Muscle of leg (tissue), 11 donors: ENCODE measurements around the gene HES4. TPM values are rescaled to one million over a fixed set of nuclear protein-coding genes. Genes with fewer than 3 reads are reported as not detected.

ENCODE experiments used
- DNase-seq: peaks from one replicate; pipeline ENCODE4 v3.0.0; 2013
- H3K27ac ChIP-seq: one replicate; pipeline ENCODE4 v1.5.1; 2013; ENCODE audit warnings: mild to moderate bottlenecking, low read length, control low read depth
- H3K27me3 ChIP-seq: one replicate; pipeline ENCODE4 v1.6.1; 2013; ENCODE audit warnings: low read length; ENCODE audit not compliant: control insufficient read depth, insufficient read depth
- H3K36me3 ChIP-seq: one replicate; pipeline ENCODE4 v1.6.1; 2013; ENCODE audit warnings: low read length; ENCODE audit not compliant: control insufficient read depth, insufficient read depth
- H3K4me1 ChIP-seq: one replicate; pipeline ENCODE4 v1.6.1; 2013; ENCODE audit warnings: low read length; ENCODE audit not compliant: control insufficient read depth, insufficient read depth
- H3K4me3 ChIP-seq: one replicate; pipeline ENCODE4 v1.5.1; 2013; ENCODE audit warnings: low read length, control low read depth
- H3K9me3 ChIP-seq: replicated peaks from 2 replicates; pipeline ENCODE4 v1.6.1; 2013; ENCODE audit warnings: low read depth, low read length; ENCODE audit not compliant: control insufficient read depth
- WGBS: methylation state at CpG from one replicate; pipeline ENCODE4 v1.1.5; 2013; ENCODE audit warnings: missing lambda C conversion rate; ENCODE audit not compliant: insufficient coverage; 5-methylcytosine and 5-hydroxymethylcytosine counted together
- polyA plus RNA-seq, 8 donors: library from polyadenylated mRNA; unstranded; fragments of 120-200 nt; gene quantifications; one replicate each; pipeline versions ENCODE4 v1.2.1 to v1.2.3, GENCODE V29; 2013; ENCODE audit warnings: inconsistent platforms in 1 of 8, low replicate concordance in 1 of 8; ENCODE audit not compliant: insufficient read length in 8 of 8, insufficient read depth in 1 of 8
- total RNA-seq: library from RNA; stranded (reverse); fragments of 120-200 nt; gene quantifications from one replicate; pipeline ENCODE4 v1.2.4, GENCODE V29; 2013

HES4 gene
- total and polyA plus RNA-seq, 9 donors: 14.4 to 39.4 (median 19.5) TPM

DNA sequence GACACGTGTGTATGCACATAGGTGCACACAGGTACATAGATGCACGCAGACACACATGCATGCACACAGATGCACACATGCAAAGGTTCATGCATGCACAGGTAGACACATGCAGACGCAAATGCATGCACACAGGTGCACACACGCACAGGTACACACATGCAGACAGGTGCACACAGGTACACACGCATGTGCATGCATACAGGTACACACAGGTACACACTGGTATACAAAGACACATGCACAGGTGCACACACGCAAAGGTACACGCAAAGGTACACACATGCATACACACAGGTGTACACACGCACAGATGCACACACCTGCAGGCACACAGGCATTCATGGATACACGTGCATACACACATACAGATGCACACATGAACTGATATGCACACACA lies 49.6 kb downstream of the HES4 start:
- H3K27me3 ChIP-seq: no peaks in the 10 kb centered on the region
- DNase-seq: no peak
- 96% methylated on average over 8 of the region's 9 CpGs for WGBS
- no peaks in the 10 kb centered on the region for H3K9me3 ChIP-seq
- no peak overlapping the region for H3K27ac ChIP-seq
- H3K4me1 ChIP-seq: peaks cover under 1% of the 10 kb centered on the region
- H3K4me3 ChIP-seq: no peak overlapping the region
- H3K36me3 ChIP-seq: peaks cover 91% of the 10 kb centered on the region

Other genes with a start within 250 kb of the HES4 start
- gene SAMD11, start 76.2 kb downstream of the HES4 start, total RNA-seq: 8.1 TPM
- gene SAMD11, start 76.2 kb downstream of the HES4 start, polyA plus RNA-seq: 1 to 10 TPM; 2.4 to 9.2 (median 6.2) TPM
- 41.8 TPM for gene NOC2L, start 40.8 kb downstream of the HES4 start, total RNA-seq
- 10 to 100 TPM; 39.8 to 49.9 (median 45.8) TPM for gene NOC2L, start 40.8 kb downstream of the HES4 start, polyA plus RNA-seq
- gene KLHL17, start 39.5 kb downstream of the HES4 start, total RNA-seq: 3.9 TPM
- 1 to 10 TPM; 4.6 to 8.1 (median 6.2) TPM for gene KLHL17, start 39.5 kb downstream of the HES4 start, polyA plus RNA-seq
- gene PLEKHN1, start 33.6 kb downstream of the HES4 start, total RNA-seq: not detected
- 1 to 10 TPM in 1 of 8 donors, under 1 TPM in 2, not detected in 5; 0.14 to 1.3 (median 0.53) TPM for gene PLEKHN1, start 33.6 kb downstream of the HES4 start, polyA plus RNA-seq
- 3.1 TPM for gene PERM1, start 18.0 kb downstream of the HES4 start, total RNA-seq
- 1 to 10 TPM in 7 of 8 donors, under 1 TPM in 1; 0.86 to 2.5 (median 1.8) TPM for gene PERM1, start 18.0 kb downstream of the HES4 start, polyA plus RNA-seq
- 18.8 TPM for gene ISG15, start 13.4 kb upstream of the HES4 start, total RNA-seq
- gene ISG15, start 13.4 kb upstream of the HES4 start, polyA plus RNA-seq: 10 to 100 TPM in 5 of 8 donors, 1 to 10 TPM in 3; 8.2 to 14.3 (median 12.3) TPM
- gene AGRN, start 20.0 kb upstream of the HES4 start, total RNA-seq: 16.0 TPM
- 10 to 100 TPM; 35.9 to 92.0 (median 58.4) TPM for gene AGRN, start 20.0 kb upstream of the HES4 start, polyA plus RNA-seq
- gene RNF223, start 74.2 kb upstream of the HES4 start, total RNA-seq: 0.09 TPM
- gene RNF223, start 74.2 kb upstream of the HES4 start, polyA plus RNA-seq: under 1 TPM in 6 of 8 donors, not detected in 2; 0.08 to 0.23 (median 0.09) TPM
- gene C1orf159, start 116.0 kb upstream of the HES4 start, total RNA-seq: 4.5 TPM
- 1 to 10 TPM; 4.5 to 8.4 (median 6.7) TPM for gene C1orf159, start 116.0 kb upstream of the HES4 start, polyA plus RNA-seq
- gene TTLL10, start 173.8 kb upstream of the HES4 start, total RNA-seq: 0.09 TPM
- under 1 TPM in 7 of 8 donors, not detected in 1; 0.11 to 0.59 (median 0.37) TPM for gene TTLL10, start 173.8 kb upstream of the HES4 start, polyA plus RNA-seq
- 2.7 TPM for gene TNFRSF18, start 206.5 kb upstream of the HES4 start, total RNA-seq
- 1 to 10 TPM; 1.8 to 7.4 (median 3.3) TPM for gene TNFRSF18, start 206.5 kb upstream of the HES4 start, polyA plus RNA-seq
- gene TNFRSF4, start 214.1 kb upstream of the HES4 start, total RNA-seq: 3.2 TPM
- gene TNFRSF4, start 214.1 kb upstream of the HES4 start, polyA plus RNA-seq: 1 to 10 TPM; 1.5 to 3.3 (median 2.0) TPM
- 57.2 TPM for gene SDF4, start 231.9 kb upstream of the HES4 start, total RNA-seq
- 100 to 1,000 TPM in 4 of 8 donors, 10 to 100 TPM in 4; 87.5 to 117 (median 99.6) TPM for gene SDF4, start 231.9 kb upstream of the HES4 start, polyA plus RNA-seq
- gene B3GALT6, start 232.1 kb upstream of the HES4 start, total RNA-seq: 19.2 TPM
- gene B3GALT6, start 232.1 kb upstream of the HES4 start, polyA plus RNA-seq: 10 to 100 TPM; 19.0 to 22.8 (median 21.4) TPM
- 8.2 TPM for gene C1QTNF12, start 246.6 kb upstream of the HES4 start, total RNA-seq
- 1 to 10 TPM; 1.9 to 8.7 (median 4.5) TPM for gene C1QTNF12, start 246.6 kb upstream of the HES4 start, polyA plus RNA-seq